ENCODE measurements around the gene MED29. TPM values are rescaled to one million over a fixed set of nuclear protein-coding genes. Genes with fewer than 3 reads are reported as not detected.

The MED29 gene
- total RNA-seq, 1 experiment from 2014 or later: 42.9 TPM

DNA sequence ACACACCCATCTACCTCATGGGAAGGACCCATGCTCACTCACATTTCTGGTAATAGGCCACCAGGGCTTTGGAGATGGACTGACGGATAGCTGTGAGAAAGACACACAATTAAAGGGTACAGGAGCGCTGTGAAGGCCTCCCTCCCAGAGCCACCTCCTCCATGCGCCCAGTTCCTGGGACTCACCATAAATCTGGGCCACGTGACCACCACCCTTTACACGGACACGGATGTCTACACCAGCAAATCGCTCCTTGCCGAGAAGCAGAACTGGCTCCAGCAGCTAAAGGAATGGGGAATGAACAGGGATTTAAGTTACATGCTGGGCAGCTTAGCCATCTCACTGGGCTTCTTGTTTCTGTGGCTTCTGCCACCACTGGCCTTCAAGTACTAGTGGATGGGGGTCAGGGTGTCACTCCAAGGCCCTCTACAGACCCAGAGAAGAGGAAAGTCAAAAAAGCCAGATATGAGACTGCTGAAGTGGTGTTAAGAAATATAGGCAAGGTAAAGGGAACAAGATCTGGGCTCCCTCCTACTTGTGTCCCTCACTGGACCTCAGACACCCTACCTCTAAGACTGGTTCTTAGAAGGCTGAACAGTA lies 42.4 kb downstream of the MED29 start:
- ATAC-seq (no peak), DNase-seq (ENCODE audit: low spot score) (no peak)
- TF ChIP-seq JAZF1 (CRISPR knock-in tag; IDR thresholded peaks at IDR 0.05) (no peak), NR1H2 (CRISPR knock-in tag; IDR thresholded peaks at IDR 0.05) (no peak), NFE2L1 (CRISPR knock-in tag; IDR thresholded peaks at IDR 0.05) (no peak), GRHL2 (CRISPR knock-in tag; IDR thresholded peaks at IDR 0.05; ENCODE audit: insufficient replicate concordance, severe bottlenecking) (no peak)
- TF ChIP-seq, protein P1, sequence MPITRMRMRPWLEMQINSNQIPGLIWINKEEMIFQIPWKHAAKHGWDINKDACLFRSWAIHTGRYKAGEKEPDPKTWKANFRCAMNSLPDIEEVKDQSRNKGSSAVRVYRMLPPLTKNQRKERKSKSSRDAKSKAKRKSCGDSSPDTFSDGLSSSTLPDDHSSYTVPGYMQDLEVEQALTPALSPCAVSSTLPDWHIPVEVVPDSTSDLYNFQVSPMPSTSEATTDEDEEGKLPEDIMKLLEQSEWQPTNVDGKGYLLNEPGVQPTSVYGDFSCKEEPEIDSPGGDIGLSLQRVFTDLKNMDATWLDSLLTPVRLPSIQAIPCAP (CRISPR knock-in tag; IDR thresholded peaks at IDR 0.05): no peak
- H3K4me3 Mint-ChIP-seq: peak overlapping the region; percentile 99
- no peaks in the 10 kb centered on the region for H3K27me3 Mint-ChIP-seq (ENCODE audit: low read depth)
- ChIA-PET POLR2A (no interaction called here), CTCF (interaction anchor here (0.7 to 1.0 kb wide), 2 partner anchors 19 to 22 kb away, joined by 3 read pairs; no protein-coding TSS in a partner anchor)
- H3K27ac Mint-ChIP-seq: peak overlapping the region; percentile 94
- H3K9me3 Mint-ChIP-seq: no peaks in the 10 kb centered on the region
- H3K4me1 Mint-ChIP-seq: peaks cover 52% of the 10 kb centered on the region
- peaks cover 34% of the 10 kb centered on the region for H3K36me3 Mint-ChIP-seq

DNA sequence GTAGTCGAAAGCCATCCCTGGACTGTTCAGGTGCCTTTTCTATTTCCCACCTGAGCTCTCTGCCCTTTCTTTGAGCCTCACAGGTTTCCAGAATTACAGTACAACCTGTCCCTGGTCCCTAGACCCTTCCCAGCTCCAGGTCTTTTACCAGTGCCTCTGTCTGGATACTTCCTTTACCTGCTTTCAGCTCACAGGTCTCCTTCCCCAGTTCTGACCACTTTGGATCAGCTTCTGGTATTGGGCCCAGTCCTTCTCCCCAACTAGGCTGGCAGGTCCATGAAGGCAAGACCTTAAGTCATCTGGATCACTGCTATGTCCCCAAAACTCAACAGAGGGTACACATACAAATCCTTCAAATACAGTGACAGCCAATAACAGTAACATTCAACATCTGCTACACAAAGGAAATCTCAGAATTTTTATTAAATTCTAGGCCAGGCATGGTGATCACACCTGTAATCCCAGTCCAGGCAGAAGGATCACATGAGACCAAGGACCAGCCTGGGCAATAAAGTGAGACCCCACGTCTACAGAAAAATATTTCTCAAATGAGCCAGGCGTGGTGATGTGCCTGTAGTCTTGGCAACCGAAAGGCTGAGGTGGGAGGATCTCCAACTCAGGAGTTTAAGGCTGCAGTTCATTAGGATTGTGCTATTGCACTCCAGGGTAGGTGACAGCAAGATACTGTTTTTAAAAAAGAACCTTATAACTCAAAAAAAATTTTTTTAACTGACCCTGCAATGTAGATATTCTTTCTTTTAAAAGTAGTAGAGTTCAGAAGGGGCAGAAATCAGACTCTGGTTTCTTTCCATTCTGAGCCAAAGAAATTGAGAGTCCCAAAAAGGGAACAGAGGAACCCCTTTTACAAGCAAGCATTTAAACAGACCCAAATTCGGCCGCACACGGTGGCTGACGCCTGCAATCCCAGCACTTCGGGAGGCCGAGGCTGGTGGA lies 43.2 kb downstream of the MED29 start:
- no peak for ATAC-seq
- Mint-ChIP-seq H3K4me3 (peak overlapping the region; percentile 99), H3K4me1 (peaks cover 47% of the 10 kb centered on the region), H3K27me3 (ENCODE audit: low read depth) (no peaks in the 10 kb centered on the region), H3K36me3 (peaks cover 34% of the 10 kb centered on the region), H3K9me3 (no peaks in the 10 kb centered on the region), H3K27ac (peak overlapping the region; percentile 91)
- TF ChIP-seq, protein P2, sequence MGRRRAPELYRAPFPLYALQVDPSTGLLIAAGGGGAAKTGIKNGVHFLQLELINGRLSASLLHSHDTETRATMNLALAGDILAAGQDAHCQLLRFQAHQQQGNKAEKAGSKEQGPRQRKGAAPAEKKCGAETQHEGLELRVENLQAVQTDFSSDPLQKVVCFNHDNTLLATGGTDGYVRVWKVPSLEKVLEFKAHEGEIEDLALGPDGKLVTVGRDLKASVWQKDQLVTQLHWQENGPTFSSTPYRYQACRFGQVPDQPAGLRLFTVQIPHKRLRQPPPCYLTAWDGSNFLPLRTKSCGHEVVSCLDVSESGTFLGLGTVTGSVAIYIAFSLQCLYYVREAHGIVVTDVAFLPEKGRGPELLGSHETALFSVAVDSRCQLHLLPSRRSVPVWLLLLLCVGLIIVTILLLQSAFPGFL (CRISPR knock-in tag; IDR thresholded peaks at IDR 0.05; ENCODE audit: borderline replicate concordance): no peak
- TF ChIP-seq ERG (CRISPR knock-in tag; IDR thresholded peaks at IDR 0.05): peak; percentile 9; the same call in 1 of the 2 replicates
- DNase-seq (ENCODE audit: low spot score): no peak
- ChIA-PET POLR2A (interaction anchor here (0.6 to 1.8 kb wide), 5 partner anchors 10 to 28 kb away, joined by 3 to 17 read pairs (median 5); partner anchors contain the start of gene ZFP36), CTCF (interaction anchor here (0.7 to 2.5 kb wide), 5 partner anchors 20 to 63 kb away, joined by 3 to 16 read pairs (median 6); no protein-coding TSS in a partner anchor)

GRCh38 chr19:39435499-39436349 lies 44.5 kb downstream of the MED29 start, which contains the start of gene RPS16:
TSS of gene RPS16 (minus strand) at chr19:39435949. CDS start at chr19:39435895, 54 bp downstream.
- Mint-ChIP-seq H3K27me3 (ENCODE audit: low read depth) (no peaks in the 10 kb centered on the region), H3K9me3 (no peaks in the 10 kb centered on the region), H3K4me1 (peaks cover 47% of the 10 kb centered on the region), H3K27ac (peak within 1 kb of the TSS; percentile 99), H3K36me3 (peaks cover 34% of the 10 kb centered on the region), H3K4me3 (peak within 1 kb of the TSS; percentile 99)
- ATAC-seq (peak; percentile 83), DNase-seq (ENCODE audit: low spot score) (peak; percentile 99)
- POLR2A ChIA-PET: interaction anchor here (0.6 to 1.8 kb wide), 31 partner anchors 9 to 1060 kb away, joined by 3 to 47 read pairs (median 5); partner anchors contain the start of genes DLL3, MED29, PAF1 and PLEKHG2
- CTCF ChIA-PET: interaction anchor here (0.6 to 2.5 kb wide), 15 partner anchors 10 to 985 kb away, joined by 3 to 16 read pairs (median 4); partner anchors contain the start of genes EID2B, PLEKHG2, SAMD4B and SUPT5H
- no peak for TF ChIP-seq ZNF512 (CRISPR knock-in tag; IDR thresholded peaks at IDR 0.05; ENCODE audit: borderline replicate concordance)
- TF ChIP-seq ZNF138 (CRISPR knock-in tag; conservative IDR thresholded peaks at IDR 0.05): no peak
- TF ChIP-seq, protein P3, sequence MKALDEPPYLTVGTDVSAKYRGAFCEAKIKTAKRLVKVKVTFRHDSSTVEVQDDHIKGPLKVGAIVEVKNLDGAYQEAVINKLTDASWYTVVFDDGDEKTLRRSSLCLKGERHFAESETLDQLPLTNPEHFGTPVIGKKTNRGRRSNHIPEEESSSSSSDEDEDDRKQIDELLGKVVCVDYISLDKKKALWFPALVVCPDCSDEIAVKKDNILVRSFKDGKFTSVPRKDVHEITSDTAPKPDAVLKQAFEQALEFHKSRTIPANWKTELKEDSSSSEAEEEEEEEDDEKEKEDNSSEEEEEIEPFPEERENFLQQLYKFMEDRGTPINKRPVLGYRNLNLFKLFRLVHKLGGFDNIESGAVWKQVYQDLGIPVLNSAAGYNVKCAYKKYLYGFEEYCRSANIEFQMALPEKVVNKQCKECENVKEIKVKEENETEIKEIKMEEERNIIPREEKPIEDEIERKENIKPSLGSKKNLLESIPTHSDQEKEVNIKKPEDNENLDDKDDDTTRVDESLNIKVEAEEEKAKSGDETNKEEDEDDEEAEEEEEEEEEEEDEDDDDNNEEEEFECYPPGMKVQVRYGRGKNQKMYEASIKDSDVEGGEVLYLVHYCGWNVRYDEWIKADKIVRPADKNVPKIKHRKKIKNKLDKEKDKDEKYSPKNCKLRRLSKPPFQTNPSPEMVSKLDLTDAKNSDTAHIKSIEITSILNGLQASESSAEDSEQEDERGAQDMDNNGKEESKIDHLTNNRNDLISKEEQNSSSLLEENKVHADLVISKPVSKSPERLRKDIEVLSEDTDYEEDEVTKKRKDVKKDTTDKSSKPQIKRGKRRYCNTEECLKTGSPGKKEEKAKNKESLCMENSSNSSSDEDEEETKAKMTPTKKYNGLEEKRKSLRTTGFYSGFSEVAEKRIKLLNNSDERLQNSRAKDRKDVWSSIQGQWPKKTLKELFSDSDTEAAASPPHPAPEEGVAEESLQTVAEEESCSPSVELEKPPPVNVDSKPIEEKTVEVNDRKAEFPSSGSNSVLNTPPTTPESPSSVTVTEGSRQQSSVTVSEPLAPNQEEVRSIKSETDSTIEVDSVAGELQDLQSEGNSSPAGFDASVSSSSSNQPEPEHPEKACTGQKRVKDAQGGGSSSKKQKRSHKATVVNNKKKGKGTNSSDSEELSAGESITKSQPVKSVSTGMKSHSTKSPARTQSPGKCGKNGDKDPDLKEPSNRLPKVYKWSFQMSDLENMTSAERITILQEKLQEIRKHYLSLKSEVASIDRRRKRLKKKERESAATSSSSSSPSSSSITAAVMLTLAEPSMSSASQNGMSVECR (CRISPR knock-in tag; IDR thresholded peaks at IDR 0.05; ENCODE audit: borderline replicate concordance): no peak; the same call in 1 of the 2 replicates
- peak; percentile 97 for TF ChIP-seq SP1 (CRISPR knock-in tag; conservative IDR thresholded peaks at IDR 0.05)
- peak; percentile 75; the same call in 1 of the 2 replicates for TF ChIP-seq TEAD1 (CRISPR knock-in tag; IDR thresholded peaks at IDR 0.05)
- TF ChIP-seq ZSCAN18 (CRISPR knock-in tag; IDR thresholded peaks at IDR 0.05): no peak
- TF ChIP-seq ZNF263 (CRISPR knock-in tag; IDR thresholded peaks at IDR 0.05; ENCODE audit: low read depth): no peak

Measured in WTC11 (cell line).